ENCODE data around the gene ANKRD55.

GRCh38 chr5:56128113-56128512 is 105.0 kb downstream of the ANKRD55 start:
- TF ChIP-seq RAD21 (IDR thresholded peaks at IDR 0.05 in 1 of 2, conservative IDR thresholded peaks at IDR 0.05 in 1 of 2; ENCODE audit: low read depth in 2 of 2, low read length in 2 of 2) (no peak), EGR1 (IDR thresholded peaks at IDR 0.05; ENCODE audit: borderline replicate concordance, low read depth, low read length) (no peak)
